Thoracic aorta (tissue), 2 donors: ENCODE measurements around the gene COQ5. TPM values are rescaled to one million over a fixed set of nuclear protein-coding genes. Genes with fewer than 3 reads are reported as not detected.

Experiments used
- ATAC-seq: fragments of 150-250 bp; one replicate; pipeline ENCODE4 v1.8.0; 2017; ENCODE audit warnings: low read depth; ENCODE audit not compliant: insufficient number of reproducible peaks, low FRiP score
- DNase-seq: peaks from one replicate; pipeline ENCODE4 v3.0.0-alpha.2; 2020; ENCODE audit warnings: low spot score
- H3K27ac ChIP-seq, 2 donors: fragments of 200-600 bp; sonication (generic); 1 replicate in 1 of 2; 2 replicates in 1 of 2; pipeline ENCODE4 v1.5.1; 2016; ENCODE audit warnings: mild to moderate bottlenecking in 2 of 2, moderate library complexity in 2 of 2
- H3K27me3 ChIP-seq: fragments of 200-600 bp; sonication (generic); replicated peaks from 2 replicates; pipeline ENCODE4 v1.6.0; 2016; ENCODE audit warnings: mild to moderate bottlenecking; ENCODE audit not compliant: insufficient read depth
- H3K36me3 ChIP-seq: fragments of 200-600 bp; sonication (generic); one replicate; pipeline ENCODE4 v1.5.1; 2016
- H3K4me1 ChIP-seq, 2 donors: fragments of 200-600 bp; sonication (generic); 1 replicate in 1 of 2; 2 replicates in 1 of 2; pipeline versions ENCODE4 v1.5.1 to v1.6.0; 2016; ENCODE audit warnings: low read depth in 2 of 2, mild to moderate bottlenecking in 1 of 2; ENCODE audit not compliant: control insufficient read depth in 1 of 2
- H3K4me3 ChIP-seq: fragments of 200-600 bp; sonication (generic); 2 replicates; pipeline ENCODE4 v1.5.1; 2016; ENCODE audit warnings: mild to moderate bottlenecking
- H3K9me3 ChIP-seq: fragments of 200-600 bp; sonication (generic); 2 replicates; pipeline ENCODE4 v1.5.1; 2016
- CTCF ChIP-seq: fragments of 200-600 bp; sonication (generic); IDR thresholded peaks from one replicate; pipeline ENCODE4 v1.5.1; 2019; ENCODE audit warnings: antibody characterized with exemption
- total RNA-seq, 2 donors: library from RNA; depleted of rRNA; stranded (reverse); fragments of >200 nt; gene quantifications; one replicate each; pipeline versions ENCODE4 v1.1.0 to v1.2.3, GENCODE V29; 2016

COQ5 gene
- total RNA-seq, 2 donors from 2014 or later: 16.5 to 38.0 TPM

- Histone ChIP-seq H3K4me1 (peaks cover 12 to 36% of the 10 kb centered on the region in 2 donors), H3K4me3 (no peak overlapping the region), H3K27ac (no peak overlapping the region), H3K27me3 (no peaks in the 10 kb centered on the region), H3K36me3 (peaks cover 33% of the 10 kb centered on the region), H3K9me3 (no peaks in the 10 kb centered on the region)
- TF ChIP-seq CTCF: no peak
- no peak for ATAC-seq
- DNase-seq: no peak
These were observed 61.5 kb downstream of the COQ5 start for GRCh38 chr12:120467439-120467838.

DNA sequence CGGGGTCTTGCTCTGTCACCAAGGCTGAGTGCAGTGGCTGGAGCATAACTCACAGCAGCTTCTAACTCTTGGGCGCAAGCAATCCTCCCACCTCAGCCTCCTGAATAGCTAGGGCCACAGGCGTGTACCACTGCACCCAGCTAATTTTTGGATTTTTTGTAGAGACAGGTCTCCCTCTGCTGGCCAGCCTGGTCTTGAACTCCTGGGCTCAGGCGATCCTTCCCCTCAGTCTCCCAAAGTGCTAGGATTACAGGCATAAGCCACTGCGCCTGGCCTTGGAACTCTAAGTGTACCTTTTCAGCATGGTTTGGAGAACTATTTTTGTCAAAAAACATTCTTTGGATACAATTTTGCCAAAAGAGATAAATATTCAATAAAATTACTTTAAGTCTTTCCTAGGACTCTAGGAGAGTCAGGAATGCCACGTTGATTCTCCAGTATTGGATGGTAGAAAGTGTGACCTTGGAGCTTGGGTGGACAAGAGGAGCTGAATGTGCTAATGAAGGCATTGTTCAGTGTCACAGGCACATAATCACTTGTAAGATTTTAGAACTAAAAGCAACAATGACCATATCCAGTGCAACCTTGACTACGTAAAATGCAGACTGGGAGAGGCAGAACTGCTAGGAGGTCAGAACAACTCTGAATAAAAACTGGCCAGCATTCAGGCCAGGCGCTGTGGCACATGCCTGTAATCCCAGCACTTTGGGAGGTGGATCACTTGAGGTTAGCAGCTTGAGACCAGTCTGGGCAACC is 62.2 kb downstream of the COQ5 start:
- TF ChIP-seq CTCF: peak; percentile 32
- no peak overlapping the region for H3K27ac ChIP-seq

GRCh38 chr12:120465756-120466155 is 63.2 kb downstream of the COQ5 start:
- peaks cover 48% of the 10 kb centered on the region for H3K36me3 ChIP-seq
- ATAC-seq (no peak), DNase-seq (no peak)
- H3K9me3 ChIP-seq: no peaks in the 10 kb centered on the region
- no peak overlapping the region for H3K4me3 ChIP-seq
- TF ChIP-seq CTCF: no peak
- H3K4me1 ChIP-seq: peaks cover 12 to 33% of the 10 kb centered on the region in 2 donors
- H3K27ac ChIP-seq: no peak overlapping the region
- no peaks in the 10 kb centered on the region for H3K27me3 ChIP-seq

More for the DNA sequence above, 62.2 kb downstream of the COQ5 start:
- Histone ChIP-seq H3K4me3 (no peak overlapping the region), H3K27me3 (no peaks in the 10 kb centered on the region), H3K9me3 (no peaks in the 10 kb centered on the region), H3K4me1 (peaks cover 12 to 36% of the 10 kb centered on the region in 2 donors), H3K36me3 (peaks cover 40% of the 10 kb centered on the region)
- ATAC-seq: no peak
- DNase-seq: no peak

DNA sequence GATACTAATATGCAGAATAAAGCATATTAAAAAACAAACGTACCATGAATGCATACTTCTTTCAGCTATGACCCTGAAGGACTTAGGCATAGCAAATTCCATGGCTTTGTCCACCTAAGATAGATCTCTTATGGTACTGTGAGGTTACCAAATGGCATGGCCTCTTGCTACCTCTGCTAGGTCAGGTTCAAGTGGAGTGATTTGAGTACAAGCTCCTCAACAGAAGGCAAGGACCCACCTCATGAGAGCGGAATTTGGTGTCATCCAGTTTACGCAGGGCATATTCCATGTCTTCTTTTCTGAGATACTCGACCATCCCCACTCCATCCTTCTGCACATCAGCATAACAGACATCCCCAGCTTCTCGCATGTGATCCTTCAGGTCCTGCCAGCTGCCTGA is 65.2 kb downstream of the COQ5 start:
- no peak for DNase-seq
- H3K4me1 ChIP-seq: peaks cover 7 to 25% of the 10 kb centered on the region in 2 donors
- peaks cover 64% of the 10 kb centered on the region for H3K36me3 ChIP-seq
- H3K27me3 ChIP-seq: no peaks in the 10 kb centered on the region
- no peak for TF ChIP-seq CTCF
- no peak for ATAC-seq
- no peaks in the 10 kb centered on the region for H3K9me3 ChIP-seq
- H3K27ac ChIP-seq: no peak overlapping the region
- H3K4me3 ChIP-seq: no peak overlapping the region

- Histone ChIP-seq H3K36me3 (peaks cover 73% of the 10 kb centered on the region), H3K4me3 (no peak overlapping the region), H3K4me1 (peaks cover 4 to 12% of the 10 kb centered on the region in 2 donors), H3K27ac (no peak overlapping the region), H3K9me3 (no peaks in the 10 kb centered on the region), H3K27me3 (no peaks in the 10 kb centered on the region)
- no peak for TF ChIP-seq CTCF
- no peak for ATAC-seq
- DNase-seq: no peak
These were observed 66.8 kb downstream of the COQ5 start for GRCh38 chr12:120462099-120462640.
